ENCODE data around the gene POLR1C. TPM values are rescaled to one million over a fixed set of nuclear protein-coding genes. Genes with fewer than 3 reads are reported as not detected.

The POLR1C gene
- total RNA-seq, 2 experiments from 2014 or later: 46.6 to 47.8 TPM

DNA sequence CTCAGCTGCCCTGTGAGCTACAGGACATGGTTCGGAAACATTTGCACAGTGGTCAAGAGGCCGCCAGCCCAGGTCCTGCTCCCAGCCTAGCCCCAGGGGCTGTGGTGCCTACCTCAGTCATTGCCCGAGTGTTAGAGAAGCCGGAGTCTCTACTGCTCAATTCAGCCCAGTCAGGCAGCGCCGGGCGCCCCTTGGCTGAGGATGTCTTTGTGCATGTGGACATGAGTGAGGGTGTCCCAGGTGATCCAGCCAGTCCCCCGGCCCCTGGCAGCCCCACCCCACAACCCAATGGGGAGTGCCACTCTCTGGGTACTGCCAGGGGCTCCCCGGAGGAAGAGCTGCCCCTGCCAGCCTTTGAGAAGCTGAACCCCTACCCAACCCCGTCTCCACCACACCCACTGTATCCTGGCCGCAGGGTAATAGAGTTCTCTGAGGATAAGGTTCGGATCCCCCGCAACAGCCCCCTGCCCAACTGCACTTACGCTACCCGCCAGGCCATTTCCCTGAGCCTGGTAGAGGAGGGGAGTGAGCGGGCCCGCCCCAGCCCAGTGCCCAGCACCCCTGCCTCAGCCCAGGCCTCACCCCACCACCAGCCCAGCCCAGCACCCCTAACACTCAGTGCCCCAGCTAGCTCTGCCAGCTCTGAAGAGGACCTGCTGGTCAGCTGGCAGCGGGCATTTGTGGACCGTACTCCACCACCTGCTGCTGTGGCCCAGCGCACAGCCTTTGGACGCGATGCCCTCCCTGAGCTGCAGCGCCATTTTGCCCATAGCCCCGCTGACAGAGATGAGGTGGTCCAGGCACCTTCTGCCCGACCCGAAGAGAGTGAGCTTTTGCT is 11.9 kb upstream of the POLR1C start:
- peaks cover 23% of the 10 kb centered on the region for H3K27me3 Mint-ChIP-seq
- H3K4me1 Mint-ChIP-seq (ENCODE audit: low read depth): peaks cover 15% of the 10 kb centered on the region
- Histone ChIP-seq H3K36me3 (ENCODE audit: insufficient read depth, low read length) (peaks cover 51% of the 10 kb centered on the region), H3K27me3 (ENCODE audit: control insufficient read depth in 1 of 2, insufficient read depth in 2 of 2, low read length in 2 of 2) (peaks cover 20% of the 10 kb centered on the region in 2 experiments), H3K4me3 (ENCODE audit: low read length) (no peak overlapping the region), H3K9me3 (ENCODE audit: control insufficient read depth in 1 of 2, insufficient read depth in 1 of 2, low read length in 2 of 2) (no peaks in the 10 kb centered on the region), H3K27ac (ENCODE audit: low read depth in 1 of 2, low read length in 2 of 2) (no peak overlapping the region), H3K4me1 (ENCODE audit: insufficient read depth, low read length) (peaks cover 21% of the 10 kb centered on the region)
- H3K4me3 Mint-ChIP-seq: no peak overlapping the region
- DNase-seq (no peak), ATAC-seq (ENCODE audit: poor library complexity) (no peak)
- CTCF ChIA-PET: interaction anchor here (0.7 to 1.0 kb wide), 2 partner anchors 18 to 264 kb away, joined by 3 read pairs; no protein-coding TSS in a partner anchor
- intact Hi-C loops (cut with DNase I, micrococcal nuclease): loop anchor here (5.0 to 10.0 kb wide), 5 partner anchors 118 to 600 kb away; partner anchors contain the start of gene ZNF318 (in 2 of the 2)
- H3K36me3 Mint-ChIP-seq (ENCODE audit: low read depth): peaks cover 66% of the 10 kb centered on the region
- H3K9me3 Mint-ChIP-seq: no peaks in the 10 kb centered on the region
- TF ChIP-seq, protein P1, sequence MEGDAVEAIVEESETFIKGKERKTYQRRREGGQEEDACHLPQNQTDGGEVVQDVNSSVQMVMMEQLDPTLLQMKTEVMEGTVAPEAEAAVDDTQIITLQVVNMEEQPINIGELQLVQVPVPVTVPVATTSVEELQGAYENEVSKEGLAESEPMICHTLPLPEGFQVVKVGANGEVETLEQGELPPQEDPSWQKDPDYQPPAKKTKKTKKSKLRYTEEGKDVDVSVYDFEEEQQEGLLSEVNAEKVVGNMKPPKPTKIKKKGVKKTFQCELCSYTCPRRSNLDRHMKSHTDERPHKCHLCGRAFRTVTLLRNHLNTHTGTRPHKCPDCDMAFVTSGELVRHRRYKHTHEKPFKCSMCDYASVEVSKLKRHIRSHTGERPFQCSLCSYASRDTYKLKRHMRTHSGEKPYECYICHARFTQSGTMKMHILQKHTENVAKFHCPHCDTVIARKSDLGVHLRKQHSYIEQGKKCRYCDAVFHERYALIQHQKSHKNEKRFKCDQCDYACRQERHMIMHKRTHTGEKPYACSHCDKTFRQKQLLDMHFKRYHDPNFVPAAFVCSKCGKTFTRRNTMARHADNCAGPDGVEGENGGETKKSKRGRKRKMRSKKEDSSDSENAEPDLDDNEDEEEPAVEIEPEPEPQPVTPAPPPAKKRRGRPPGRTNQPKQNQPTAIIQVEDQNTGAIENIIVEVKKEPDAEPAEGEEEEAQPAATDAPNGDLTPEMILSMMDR (IDR thresholded peaks at IDR 0.05): no peak
- no peak overlapping the region for H3K27ac Mint-ChIP-seq
- POLR2A ChIA-PET: interaction anchor here (0.9 to 1.3 kb wide), 2 partner anchors 49 to 136 kb away, joined by 3 to 4 read pairs; partner anchors contain the start of gene DLK2

DNA sequence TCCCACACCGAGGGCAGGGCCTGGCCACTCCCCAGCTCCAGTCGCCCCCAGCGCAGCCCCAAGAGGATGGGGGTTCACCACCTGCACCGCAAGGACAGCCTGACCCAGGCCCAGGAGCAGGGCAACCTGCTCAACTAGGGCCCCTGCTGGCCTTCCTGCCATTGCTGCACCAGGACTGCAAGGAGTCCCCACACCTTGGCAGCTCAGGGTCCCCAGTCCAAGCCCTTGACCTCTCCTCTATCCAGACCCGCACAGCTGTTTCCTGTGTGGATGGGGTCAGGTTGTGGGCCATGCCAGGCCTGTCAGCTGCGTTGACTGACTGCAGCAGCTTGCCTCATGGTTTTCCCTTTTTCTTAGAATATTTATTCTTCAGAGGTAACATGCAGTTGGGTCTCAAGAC is 11.2 kb upstream of the POLR1C start:
- Histone ChIP-seq H3K9me3 (ENCODE audit: control insufficient read depth in 1 of 2, insufficient read depth in 1 of 2, low read length in 2 of 2) (no peaks in the 10 kb centered on the region), H3K27ac (ENCODE audit: low read depth in 1 of 2, low read length in 2 of 2) (no peak overlapping the region), H3K36me3 (ENCODE audit: insufficient read depth, low read length) (peaks cover 44% of the 10 kb centered on the region), H3K4me1 (ENCODE audit: insufficient read depth, low read length) (peaks cover 26% of the 10 kb centered on the region), H3K27me3 (ENCODE audit: control insufficient read depth in 1 of 2, insufficient read depth in 2 of 2, low read length in 2 of 2) (peaks cover 20% of the 10 kb centered on the region in 2 experiments), H3K4me3 (ENCODE audit: low read length) (no peak overlapping the region)
- CTCF ChIA-PET: interaction anchor here (0.7 to 2.7 kb wide), 14 partner anchors 10 to 276 kb away, joined by 3 to 13 read pairs (median 4); partner anchors contain the start of genes ABCC10, DLK2, DNPH1 and POLR1C
- Mint-ChIP-seq H3K27ac (no peak overlapping the region), H3K4me3 (no peak overlapping the region), H3K27me3 (peaks cover 23% of the 10 kb centered on the region), H3K4me1 (ENCODE audit: low read depth) (peaks cover 15% of the 10 kb centered on the region), H3K9me3 (no peaks in the 10 kb centered on the region), H3K36me3 (ENCODE audit: low read depth) (peaks cover 60% of the 10 kb centered on the region)
- TF ChIP-seq, protein P1 (IDR thresholded peaks at IDR 0.05): no peak
- intact Hi-C loops (cut with DNase I, micrococcal nuclease): loop anchor here (1.0 to 10.0 kb wide), 7 partner anchors 51 to 601 kb away; partner anchors contain the start of gene ZNF318 (in 2 of the 2)
- ATAC-seq (ENCODE audit: poor library complexity): no peak
- no peak for DNase-seq
- POLR2A ChIA-PET: interaction anchor here (0.7 to 1.4 kb wide), 4 partner anchors 32 to 473 kb away, joined by 3 to 4 read pairs (median 4); partner anchors contain the start of gene DLK2

GRCh38 chr6:43506171-43506570 is 10.7 kb upstream of the POLR1C start:
- H3K36me3 ChIP-seq (ENCODE audit: insufficient read depth, low read length): peaks cover 39% of the 10 kb centered on the region
- Mint-ChIP-seq H3K9me3 (no peaks in the 10 kb centered on the region), H3K36me3 (ENCODE audit: low read depth) (peaks cover 60% of the 10 kb centered on the region), H3K4me3 (no peak overlapping the region), H3K27me3 (peaks cover 23% of the 10 kb centered on the region), H3K4me1 (ENCODE audit: low read depth) (peaks cover 15% of the 10 kb centered on the region), H3K27ac (no peak overlapping the region)
- ATAC-seq (ENCODE audit: poor library complexity): no peak
- TF ChIP-seq, protein P1 (IDR thresholded peaks at IDR 0.05): no peak
- H3K27me3 ChIP-seq (ENCODE audit: control insufficient read depth in 1 of 2, insufficient read depth in 2 of 2, low read length in 2 of 2): peaks cover 20% of the 10 kb centered on the region in 2 experiments
- H3K27ac ChIP-seq (ENCODE audit: low read depth in 1 of 2, low read length in 2 of 2): no peak overlapping the region
- ChIA-PET CTCF (interaction anchor here (0.7 to 2.7 kb wide), 16 partner anchors 10 to 277 kb away, joined by 3 to 13 read pairs (median 4); partner anchors contain the start of genes ABCC10, CRIP3, DLK2 and DNPH1), POLR2A (interaction anchor here (0.7 to 2.1 kb wide), 9 partner anchors 8 to 474 kb away, joined by 3 to 16 read pairs (median 4); partner anchors contain the start of genes ABCC10, DNPH1, POLR1C and YIPF3)
- intact Hi-C loops (cut with DNase I, micrococcal nuclease): loop anchor here (1.0 to 10.0 kb wide), 7 partner anchors 52 to 601 kb away; partner anchors contain the start of gene ZNF318 (in 2 of the 2)
- H3K4me1 ChIP-seq (ENCODE audit: insufficient read depth, low read length): peaks cover 29% of the 10 kb centered on the region
- H3K9me3 ChIP-seq (ENCODE audit: control insufficient read depth in 1 of 2, insufficient read depth in 1 of 2, low read length in 2 of 2): no peaks in the 10 kb centered on the region
- H3K4me3 ChIP-seq (ENCODE audit: low read length): no peak overlapping the region
- DNase-seq: no peak
